ENCODE results near the gene IL37. TPM values are rescaled to one million over a fixed set of nuclear protein-coding genes. Genes with fewer than 3 reads are reported as not detected.

The IL37 gene
- total and polyA plus RNA-seq, 4 donors, result 1.4 TPM; not detected in 3

GRCh38 chr2:112960230-112960825 is 49.4 kb downstream of the IL37 start:
- no peak for TF ChIP-seq CTCF (IDR thresholded peaks at IDR 0.05; ENCODE audit: control extremely low read depth, extremely low read depth)
- ATAC-seq (ENCODE audit: insufficient read depth, low FRiP score), result no peak
- Histone ChIP-seq H3K4me3 (no peak overlapping the region), H3K9ac (ENCODE audit: insufficient read depth in 1 of 2, low read length in 2 of 2) (no peak overlapping the region), H3K36me3 (ENCODE audit: control insufficient read depth in 4 of 4, insufficient read depth in 4 of 4, low read length in 4 of 4) (no peaks in the 10 kb centered on the region), H3K4me1 (ENCODE audit: control insufficient read depth in 5 of 5, insufficient read depth in 5 of 5, low read length in 5 of 5) (no peaks in the 10 kb centered on the region), H3K9me3 (ENCODE audit: control insufficient read depth in 4 of 4, insufficient read depth in 3 of 4, low read length in 3 of 4) (no peaks in the 10 kb centered on the region), H3K27ac (ENCODE audit: low read depth in 1 of 2, low read length in 1 of 2) (no peak overlapping the region), H3K27me3 (ENCODE audit: control insufficient read depth in 3 of 3, insufficient read depth in 3 of 3, low read length in 2 of 3) (peaks cover 0 to 2% (median 0%) of the 10 kb centered on the region in 3 donors)
- no peak for DNase-seq
- 41 to 74% methylated on average over 2 of the region's 2 CpGs for WGBS, 2 donors

- DNase-seq (no peak), ATAC-seq (ENCODE audit: insufficient read depth, low FRiP score) (no peak)
- Histone ChIP-seq H3K27me3 (ENCODE audit: control insufficient read depth in 3 of 3, insufficient read depth in 3 of 3, low read length in 2 of 3) (peaks cover 0 to 2% (median 0%) of the 10 kb centered on the region in 3 donors), H3K36me3 (ENCODE audit: control insufficient read depth in 4 of 4, insufficient read depth in 4 of 4, low read length in 4 of 4) (no peaks in the 10 kb centered on the region), H3K27ac (ENCODE audit: low read depth in 1 of 2, low read length in 1 of 2) (no peak overlapping the region), H3K4me1 (ENCODE audit: control insufficient read depth in 5 of 5, insufficient read depth in 5 of 5, low read length in 5 of 5) (no peaks in the 10 kb centered on the region), H3K4me3 (no peak overlapping the region), H3K9ac (ENCODE audit: insufficient read depth in 1 of 2, low read length in 2 of 2) (no peak overlapping the region), H3K9me3 (ENCODE audit: control insufficient read depth in 4 of 4, insufficient read depth in 3 of 4, low read length in 3 of 4) (no peaks in the 10 kb centered on the region)
- 77 to 80% methylated on average over 3 of the region's 3 CpGs for WGBS, 2 donors
- TF ChIP-seq CTCF (IDR thresholded peaks at IDR 0.05; ENCODE audit: control extremely low read depth, extremely low read depth), result no peak
These were observed 51.6 kb downstream of the IL37 start for GRCh38 chr2:112962308-112963175.

DNA sequence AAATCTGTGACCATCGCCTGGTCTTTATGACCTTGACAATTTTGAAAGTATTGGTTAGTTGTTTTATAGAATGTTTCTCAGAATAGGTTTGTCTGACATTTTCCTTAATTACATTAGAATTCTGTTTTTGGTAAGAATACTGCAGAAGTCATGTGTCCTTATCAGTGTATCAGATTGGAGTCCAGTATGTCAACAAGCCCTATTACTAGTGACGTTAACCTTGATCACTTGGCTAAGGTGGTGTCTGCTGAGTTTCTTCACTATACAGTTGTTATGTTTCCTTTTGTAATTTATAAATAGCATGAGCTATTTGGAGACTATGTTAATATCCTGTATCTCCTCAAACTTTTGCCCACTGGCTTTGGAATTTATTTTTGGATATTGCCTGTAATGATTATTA is 56.1 kb downstream of the IL37 start:
- TF ChIP-seq CTCF (IDR thresholded peaks at IDR 0.05; ENCODE audit: control extremely low read depth, extremely low read depth), result no peak

More for the DNA sequence above, 56.1 kb downstream of the IL37 start:
- DNase-seq (no peak), ATAC-seq (ENCODE audit: insufficient read depth, low FRiP score) (no peak)
- no peaks in the 10 kb centered on the region for H3K9me3 ChIP-seq (ENCODE audit: control insufficient read depth in 4 of 4, insufficient read depth in 3 of 4, low read length in 3 of 4)
- H3K36me3 ChIP-seq (ENCODE audit: control insufficient read depth in 4 of 4, insufficient read depth in 4 of 4, low read length in 4 of 4), result no peaks in the 10 kb centered on the region
- H3K27ac ChIP-seq (ENCODE audit: low read depth in 1 of 2, low read length in 1 of 2), result no peak overlapping the region
- WGBS, 2 donors, result 77 to 81% methylated on average over 2 of the region's 2 CpGs
- no peak overlapping the region for H3K4me3 ChIP-seq
- H3K4me1 ChIP-seq (ENCODE audit: control insufficient read depth in 5 of 5, insufficient read depth in 5 of 5, low read length in 5 of 5), result no peaks in the 10 kb centered on the region
- peaks cover 0 to 2% (median 0%) of the 10 kb centered on the region in 3 donors for H3K27me3 ChIP-seq (ENCODE audit: control insufficient read depth in 3 of 3, insufficient read depth in 3 of 3, low read length in 2 of 3)
- H3K9ac ChIP-seq (ENCODE audit: insufficient read depth in 1 of 2, low read length in 2 of 2), result no peak overlapping the region

Other genes starting within 250 kb of the IL37 start
- gene NT5DC4, start 190.1 kb upstream of the IL37 start, total RNA-seq, result under 1 TPM; 0.09 to 0.83 TPM
- under 1 TPM; 0.53 TPM for gene NT5DC4, start 190.1 kb upstream of the IL37 start, polyA plus RNA-seq
- 1 to 10 TPM in 1 of 2 donors, under 1 TPM in 1; 0.58 to 4.0 TPM for gene CKAP2L, start 146.6 kb upstream of the IL37 start, total RNA-seq
- gene CKAP2L, start 146.6 kb upstream of the IL37 start, polyA plus RNA-seq, result under 1 TPM; 0.48 to 0.63 TPM
- gene IL1A, start 126.7 kb upstream of the IL37 start, total RNA-seq, result 1 to 10 TPM; 1.3 to 3.5 TPM
- 10 to 100 TPM in 1 of 2 donors, 1 to 10 TPM in 1; 1.1 to 15.5 TPM for gene IL1A, start 126.7 kb upstream of the IL37 start, polyA plus RNA-seq
- gene IL1B, start 74.4 kb upstream of the IL37 start, total RNA-seq, result 10 to 100 TPM in 1 of 2 donors, 1 to 10 TPM in 1; 3.8 to 19.9 TPM
- 100 to 1,000 TPM in 1 of 2 donors, 1 to 10 TPM in 1; 6.5 to 482 TPM for gene IL1B, start 74.4 kb upstream of the IL37 start, polyA plus RNA-seq
- gene IL36G, start 66.8 kb downstream of the IL37 start, total RNA-seq, result under 1 TPM in 1 of 2 donors, not detected in 1; 0.26 TPM
- under 1 TPM; 0.12 to 0.14 TPM for gene IL36G, start 66.8 kb downstream of the IL37 start, polyA plus RNA-seq
- not detected for gene IL36A, start 94.3 kb downstream of the IL37 start, total RNA-seq
- not detected for gene IL36A, start 94.3 kb downstream of the IL37 start, polyA plus RNA-seq
- not detected for gene IL36B, start 141.7 kb downstream of the IL37 start, total RNA-seq
- gene IL36B, start 141.7 kb downstream of the IL37 start, polyA plus RNA-seq, result under 1 TPM in 1 of 2 donors, not detected in 1; 0.05 TPM
- under 1 TPM in 1 of 2 donors, not detected in 1; 0.09 TPM for gene IL36RN, start 148.0 kb downstream of the IL37 start, total RNA-seq
- under 1 TPM in 1 of 2 donors, not detected in 1; 0.01 TPM for gene IL36RN, start 148.0 kb downstream of the IL37 start, polyA plus RNA-seq
- not detected for gene IL1F10, start 156.8 kb downstream of the IL37 start, total RNA-seq
- not detected for gene IL1F10, start 156.8 kb downstream of the IL37 start, polyA plus RNA-seq
- 10 to 100 TPM; 15.2 to 18.2 TPM for gene IL1RN, start 216.4 kb downstream of the IL37 start, total RNA-seq
- gene IL1RN, start 216.4 kb downstream of the IL37 start, polyA plus RNA-seq, result 100 to 1,000 TPM in 1 of 2 donors, 1 to 10 TPM in 1; 9.6 to 850 TPM